ENCODE data around the gene CRX. TPM values are rescaled to one million over a fixed set of nuclear protein-coding genes. Genes with fewer than 3 reads are reported as not detected.

The CRX gene
- total and polyA plus RNA-seq, 2 donors (not counting 3 experiments of a cell fraction or from before 2014, with no cell fraction given): not detected

DNA sequence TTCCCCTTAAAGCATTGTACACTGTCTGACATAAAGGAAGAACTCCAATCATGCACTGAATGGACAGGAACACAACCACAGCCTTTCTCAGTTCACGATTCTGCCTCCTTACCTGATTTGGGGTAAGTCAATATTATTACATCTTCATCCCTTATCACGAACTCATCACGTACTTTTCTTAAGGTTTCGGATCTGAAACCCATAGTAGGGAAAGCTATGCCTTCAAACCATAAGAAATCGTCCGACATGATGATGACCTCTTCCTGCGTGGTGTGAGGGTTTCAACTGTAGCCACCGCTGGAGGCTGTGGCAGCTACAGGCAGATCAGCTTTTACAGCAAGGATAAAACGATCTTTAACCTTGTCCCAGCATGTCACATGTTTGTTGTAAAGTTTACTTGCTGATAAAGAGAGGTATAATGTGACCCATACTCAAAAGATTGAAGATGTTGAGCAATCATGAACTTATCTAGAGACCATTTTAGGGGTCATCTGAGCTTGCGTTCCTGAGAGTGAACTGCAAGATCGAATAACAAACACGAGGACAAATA is 64.3 kb downstream of the CRX start, which contains the start of gene SULT2A1:
TSS of gene SULT2A1 (minus strand) at position 306 of the 550 bp plus-strand sequence. CDS start at position 248, 58 bp downstream.
- Histone ChIP-seq H3K9ac (replicated peaks; ENCODE audit: extremely low read depth, insufficient read depth, low read length) (no peak within 1 kb of the TSS), H4K20me1 (replicated peaks; ENCODE audit: control insufficient read depth, extremely low read depth, insufficient read depth, low read length) (no peaks in the 10 kb centered on the region), H3K4me3 (replicated peaks in 1 of 3; ENCODE audit: insufficient read depth in 1 of 3, low read depth in 1 of 3, low read length in 3 of 3) (no peak within 1 kb of the TSS), H2AFZ (ENCODE audit: low read depth, low read length) (no peak within 1 kb of the TSS), H3K4me2 (ENCODE audit: insufficient read depth, low read length) (no peak within 1 kb of the TSS), H3K27me3 (ENCODE audit: control insufficient read depth in 2 of 2, insufficient read depth in 2 of 2, low read length in 2 of 2) (no peaks in the 10 kb centered on the region), H3K4me1 (ENCODE audit: control insufficient read depth, extremely low read depth, insufficient read depth, low read length) (no peaks in the 10 kb centered on the region), H3K9me3 (replicated peaks; ENCODE audit: control insufficient read depth, insufficient read depth, low read length) (no peaks in the 10 kb centered on the region), H3K36me3 (ENCODE audit: control insufficient read depth in 2 of 2, extremely low read depth in 1 of 2, insufficient read depth in 2 of 2, low read length in 2 of 2) (no peaks in the 10 kb centered on the region), H3K27ac (ENCODE audit: insufficient read depth, low read depth, low read length) (no peak within 1 kb of the TSS), H3K79me2 (ENCODE audit: control insufficient read depth, insufficient read depth, low read length) (no peaks in the 10 kb centered on the region), H3K9me1 (replicated peaks; ENCODE audit: control insufficient read depth, extremely low read depth, insufficient read depth, low read length) (no peaks in the 10 kb centered on the region)
- FAIRE-seq (no peak), DNase-seq (ENCODE audit: low read depth, low spot score) (no peak)
- POLR2A ChIA-PET: no interaction called here
- CTCF ChIA-PET: no interaction called here
- dilution Hi-C loops (cut with MboI; ENCODE audit: extremely low pct_ligation_motif_present, low sequenced_read_pairs): no loop called here
- no TSS peak for BruUV-seq (replicated peaks)
- no peak for TF ChIP-seq POLR2A (IDR thresholded peaks at IDR 0.05; ENCODE audit: low read depth, low read length)
- TF ChIP-seq, protein P1, sequence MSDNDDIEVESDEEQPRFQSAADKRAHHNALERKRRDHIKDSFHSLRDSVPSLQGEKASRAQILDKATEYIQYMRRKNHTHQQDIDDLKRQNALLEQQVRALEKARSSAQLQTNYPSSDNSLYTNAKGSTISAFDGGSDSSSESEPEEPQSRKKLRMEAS (IDR thresholded peaks at IDR 0.05; ENCODE audit: insufficient read depth, insufficient read length): no peak
- TF ChIP-seq, protein P2, sequence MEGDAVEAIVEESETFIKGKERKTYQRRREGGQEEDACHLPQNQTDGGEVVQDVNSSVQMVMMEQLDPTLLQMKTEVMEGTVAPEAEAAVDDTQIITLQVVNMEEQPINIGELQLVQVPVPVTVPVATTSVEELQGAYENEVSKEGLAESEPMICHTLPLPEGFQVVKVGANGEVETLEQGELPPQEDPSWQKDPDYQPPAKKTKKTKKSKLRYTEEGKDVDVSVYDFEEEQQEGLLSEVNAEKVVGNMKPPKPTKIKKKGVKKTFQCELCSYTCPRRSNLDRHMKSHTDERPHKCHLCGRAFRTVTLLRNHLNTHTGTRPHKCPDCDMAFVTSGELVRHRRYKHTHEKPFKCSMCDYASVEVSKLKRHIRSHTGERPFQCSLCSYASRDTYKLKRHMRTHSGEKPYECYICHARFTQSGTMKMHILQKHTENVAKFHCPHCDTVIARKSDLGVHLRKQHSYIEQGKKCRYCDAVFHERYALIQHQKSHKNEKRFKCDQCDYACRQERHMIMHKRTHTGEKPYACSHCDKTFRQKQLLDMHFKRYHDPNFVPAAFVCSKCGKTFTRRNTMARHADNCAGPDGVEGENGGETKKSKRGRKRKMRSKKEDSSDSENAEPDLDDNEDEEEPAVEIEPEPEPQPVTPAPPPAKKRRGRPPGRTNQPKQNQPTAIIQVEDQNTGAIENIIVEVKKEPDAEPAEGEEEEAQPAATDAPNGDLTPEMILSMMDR (IDR thresholded peaks at IDR 0.05; ENCODE audit: extremely low read depth in 1 of 2, insufficient read depth in 1 of 2, low read depth in 1 of 2, low read length in 2 of 2): no peak
- no peak for TF ChIP-seq POLR2AphosphoS5 (IDR thresholded peaks at IDR 0.05; ENCODE audit: insufficient read depth, low read depth, low read length)
- TF ChIP-seq MYC (IDR thresholded peaks at IDR 0.05; ENCODE audit: low read depth, low read length): no peak
- no peak for TF ChIP-seq EZH2 (IDR thresholded peaks at IDR 0.05; ENCODE audit: borderline replicate concordance, low read depth, low read length, severe bottlenecking)
- no peak for TF ChIP-seq JUN (IDR thresholded peaks at IDR 0.05; ENCODE audit: borderline replicate concordance, insufficient read depth, insufficient read length, low read depth)
- no peak for TF ChIP-seq FOS (IDR thresholded peaks at IDR 0.05; ENCODE audit: borderline replicate concordance, insufficient read depth, low read length)
- TF ChIP-seq GATA2 (IDR thresholded peaks at IDR 0.05; ENCODE audit: insufficient read depth, insufficient read length, low read depth, low read length): no peak
- intact Hi-C loops (cut with micrococcal nuclease): no loop called here
